MCF 10A (cell line): Measurements from ENCODE around the gene FAM187B. TPM values are rescaled to one million over a fixed set of nuclear protein-coding genes. Genes with fewer than 3 reads are reported as not detected.

Experiments used
- BruUV-seq: library from RNA; stranded (reverse); fragments of 400-500 nt; replicated peaks from 2 replicates; lab custom pipeline; 2021; lab: Mats Ljungman, UMichigan
- CTCF ChIA-PET: fragments of 300-600 bp; sonication (Branson Sonifier 250); formaldehyde crosslinking; extraction: SDS; loops from one replicate; lab custom pipeline; 2021; ENCODE audit warnings: antibody characterized with exemption, inconsistent platforms; lab: Yijun Ruan, JAX
- POLR2A ChIA-PET: fragments of 300-600, 350-650 bp; sonication (Branson Sonifier 250); formaldehyde crosslinking; extraction: SDS; loops from one replicate; lab custom pipeline; 2020; ENCODE audit warnings: antibody characterized with exemption, inconsistent platforms; lab: Yijun Ruan, JAX
- DNase-seq: peaks from one replicate; pipeline ENCODE4 v3.0.0-alpha.2; 2018; ENCODE audit not compliant: unreplicated experiment
- H3K27ac Mint-ChIP-seq: one replicate; pipeline ENCODE4 v1.8.0; 2022; ENCODE audit warnings: mild to moderate bottlenecking, low read depth, mixed read lengths; ENCODE audit not compliant: unreplicated experiment
- H3K27me3 Mint-ChIP-seq: one replicate; pipeline ENCODE4 v1.8.0; 2022; ENCODE audit warnings: mixed read lengths; ENCODE audit not compliant: insufficient read depth, unreplicated experiment
- H3K36me3 Mint-ChIP-seq: one replicate; pipeline ENCODE4 v1.8.0; 2022; ENCODE audit warnings: mild to moderate bottlenecking, moderate library complexity, mixed read lengths; ENCODE audit not compliant: insufficient read depth, unreplicated experiment
- H3K4me1 Mint-ChIP-seq: one replicate; pipeline ENCODE4 v1.8.0; 2022; ENCODE audit warnings: mixed read lengths; ENCODE audit not compliant: insufficient read depth, unreplicated experiment
- H3K4me3 Mint-ChIP-seq: one replicate; pipeline ENCODE4 v1.8.0; 2022; ENCODE audit warnings: mild to moderate bottlenecking, moderate library complexity, mixed read lengths; ENCODE audit not compliant: unreplicated experiment
- H3K9me3 Mint-ChIP-seq: one replicate; pipeline ENCODE4 v1.8.0; 2022; ENCODE audit warnings: mixed read lengths; ENCODE audit not compliant: unreplicated experiment
- CTCF ChIP-seq: fragments of 200-600 bp; IDR thresholded peaks from one replicate; pipeline ENCODE4 v1.8.0; 2022; ENCODE audit warnings: antibody characterized with exemption, mild to moderate bottlenecking; ENCODE audit not compliant: unreplicated experiment
- intact Hi-C: fragments of 100-400 bp; cut with micrococcal nuclease; formaldehyde crosslinking; loops from 2 replicates; pipeline ENCODE4 v1.14.1; 2022
- total RNA-seq: library from RNA; stranded (reverse); gene quantifications from 2 replicates; pipeline ENCODE4 v1.2.3, GENCODE V29; 2022

FAM187B gene
- total RNA-seq, 1 experiment from 2014 or later, result not detected

GRCh38 chr19:35262101-35262761, 33.7 kb upstream of the FAM187B start:
- H3K9me3 Mint-ChIP-seq, result no peaks in the 10 kb centered on the region
- CTCF ChIA-PET, result no interaction called here
- H3K4me3 Mint-ChIP-seq, result no peak overlapping the region
- no TSS peak for BruUV-seq
- POLR2A ChIA-PET, result no interaction called here
- TF ChIP-seq CTCF, result no peak
- no peak for DNase-seq
- intact Hi-C loops, result loop anchor here (10.0 kb wide), 1 partner anchor 93 kb away; the partner anchor contains the start of gene FFAR3
- H3K36me3 Mint-ChIP-seq, result peaks cover 67% of the 10 kb centered on the region
- no peaks in the 10 kb centered on the region for H3K27me3 Mint-ChIP-seq
- peaks cover 15% of the 10 kb centered on the region for H3K4me1 Mint-ChIP-seq
- H3K27ac Mint-ChIP-seq, result no peak overlapping the region

- CTCF ChIA-PET, result interaction anchor here (0.5 to 1.0 kb wide), 3 partner anchors 124 to 763 kb away, joined by 3 to 4 read pairs (median 3); no protein-coding TSS in a partner anchor
- no peak for DNase-seq
- Mint-ChIP-seq H3K9me3 (no peaks in the 10 kb centered on the region), H3K4me3 (no peak overlapping the region), H3K27ac (no peak overlapping the region), H3K27me3 (no peaks in the 10 kb centered on the region), H3K36me3 (peaks cover 64% of the 10 kb centered on the region), H3K4me1 (peaks cover 14% of the 10 kb centered on the region)
- intact Hi-C loops, result loop anchor here (10.0 kb wide), 1 partner anchor 93 kb away; the partner anchor contains the start of gene FFAR3
- TF ChIP-seq CTCF, result no peak
- POLR2A ChIA-PET, result interaction anchor here (0.6 to 0.7 kb wide), 2 partner anchors 86 to 886 kb away, joined by 3 read pairs; no protein-coding TSS in a partner anchor
- BruUV-seq, result no TSS peak
Observed at GRCh38 chr19:35261356-35262100, 33.0 kb upstream of the FAM187B start.

- no TSS peak for BruUV-seq
- intact Hi-C loops, result loop anchor here (10.0 kb wide), 1 partner anchor 94 kb away; the partner anchor contains the start of gene FFAR3
- no peak for DNase-seq
- TF ChIP-seq CTCF, result no peak
- Mint-ChIP-seq H3K27me3 (no peaks in the 10 kb centered on the region), H3K4me1 (peaks cover 7% of the 10 kb centered on the region), H3K4me3 (no peak overlapping the region), H3K36me3 (peaks cover 59% of the 10 kb centered on the region), H3K9me3 (no peaks in the 10 kb centered on the region), H3K27ac (no peak overlapping the region)
- ChIA-PET CTCF (interaction anchor here (1.0 kb wide), 1 partner anchor 194 kb away, joined by 3 read pairs; no protein-coding TSS in a partner anchor), POLR2A (interaction anchor here (0.7 to 1.0 kb wide), 3 partner anchors 9 to 106 kb away, joined by 3 to 4 read pairs (median 3); no protein-coding TSS in a partner anchor)
Observed at GRCh38 chr19:35260694-35261304, 32.3 kb upstream of the FAM187B start.
